Progenitor cell of endocrine pancreas (in vitro differentiated cells): ENCODE data around the gene ERC1. TPM values are rescaled to one million over a fixed set of nuclear protein-coding genes. Genes with fewer than 3 reads are reported as not detected.

Source experiments
- DNase-seq: peaks from one replicate; pipeline ENCODE4 v3.0.0; 2021; ENCODE audit warnings: low spot score; ENCODE audit not compliant: unreplicated experiment
- H3K27ac Mint-ChIP-seq: 2 replicates; pipeline ENCODE4 v1.8.0; 2021; ENCODE audit warnings: mild to moderate bottlenecking, moderate library complexity, mixed read lengths
- H3K27me3 Mint-ChIP-seq: 2 replicates; pipeline ENCODE4 v1.8.0; 2021; ENCODE audit warnings: mixed read lengths
- H3K36me3 Mint-ChIP-seq: 2 replicates; pipeline ENCODE4 v1.8.0; 2022; ENCODE audit warnings: mixed read lengths; ENCODE audit not compliant: insufficient read depth
- H3K4me1 Mint-ChIP-seq: 2 replicates; pipeline ENCODE4 v1.8.0; 2021; ENCODE audit warnings: low read depth, mixed read lengths
- H3K4me3 Mint-ChIP-seq: 2 replicates; pipeline ENCODE4 v1.8.0; 2021; ENCODE audit warnings: low read depth, mild to moderate bottlenecking, moderate library complexity, mixed read lengths
- H3K9me3 Mint-ChIP-seq: 2 replicates; pipeline ENCODE4 v1.8.0; 2021; ENCODE audit warnings: low read depth, mixed read lengths
- total RNA-seq: library from RNA; stranded (reverse); gene quantifications from 2 replicates; pipeline ENCODE4 v1.2.1, GENCODE V29; 2021
- TF ChIP-seq, protein P1 (sequence below): fragments of 200-600 bp; sonication (generic); IDR thresholded peaks from one replicate; pipeline ENCODE4 v1.5.0; 2021; ENCODE audit warnings: antibody characterized with exemption, mild to moderate bottlenecking; ENCODE audit not compliant: unreplicated experiment

The ERC1 gene
- total RNA-seq, 1 donor from 2014 or later, result 146 TPM

DNA sequence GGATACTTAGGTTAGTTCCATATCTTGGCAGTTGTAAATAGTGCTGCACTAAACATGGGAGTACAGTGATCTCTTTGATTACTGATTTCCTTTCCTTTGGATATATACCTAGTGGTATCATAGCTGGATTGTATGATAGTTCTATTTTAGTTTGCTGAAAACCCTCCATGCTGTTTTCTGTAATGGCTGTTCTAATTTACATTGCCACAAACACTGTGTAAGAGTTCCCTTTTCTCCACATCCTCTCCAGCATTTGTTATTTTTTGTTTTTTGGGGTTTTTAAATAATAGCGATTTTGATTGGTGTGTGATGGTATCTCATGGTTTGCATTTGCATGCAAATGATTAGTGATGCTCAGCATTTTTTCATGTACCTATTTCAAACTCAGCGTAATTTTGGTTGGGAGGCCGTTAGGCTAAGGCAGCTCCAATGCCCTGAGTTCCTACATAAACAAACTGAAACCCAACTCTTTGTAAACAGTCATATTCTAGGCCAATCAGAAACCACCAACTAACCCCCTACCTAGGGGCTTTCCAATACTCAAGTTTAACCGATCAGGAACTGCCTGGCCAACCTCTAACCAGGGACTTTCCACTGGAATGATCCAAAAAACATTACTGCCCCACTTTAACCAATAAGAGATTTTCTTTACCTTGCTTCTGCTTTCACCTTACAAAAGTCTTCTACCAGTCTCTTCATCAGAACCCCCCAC is 431.7 kb downstream of the ERC1 start:
- Mint-ChIP-seq H3K9me3 (peaks cover 14% of the 10 kb centered on the region), H3K27me3 (no peaks in the 10 kb centered on the region), H3K4me1 (peaks cover 4% of the 10 kb centered on the region), H3K36me3 (peaks cover 45% of the 10 kb centered on the region), H3K4me3 (no peak overlapping the region), H3K27ac (no peak overlapping the region)
- DNase-seq, result no peak
- TF ChIP-seq, protein P1, sequence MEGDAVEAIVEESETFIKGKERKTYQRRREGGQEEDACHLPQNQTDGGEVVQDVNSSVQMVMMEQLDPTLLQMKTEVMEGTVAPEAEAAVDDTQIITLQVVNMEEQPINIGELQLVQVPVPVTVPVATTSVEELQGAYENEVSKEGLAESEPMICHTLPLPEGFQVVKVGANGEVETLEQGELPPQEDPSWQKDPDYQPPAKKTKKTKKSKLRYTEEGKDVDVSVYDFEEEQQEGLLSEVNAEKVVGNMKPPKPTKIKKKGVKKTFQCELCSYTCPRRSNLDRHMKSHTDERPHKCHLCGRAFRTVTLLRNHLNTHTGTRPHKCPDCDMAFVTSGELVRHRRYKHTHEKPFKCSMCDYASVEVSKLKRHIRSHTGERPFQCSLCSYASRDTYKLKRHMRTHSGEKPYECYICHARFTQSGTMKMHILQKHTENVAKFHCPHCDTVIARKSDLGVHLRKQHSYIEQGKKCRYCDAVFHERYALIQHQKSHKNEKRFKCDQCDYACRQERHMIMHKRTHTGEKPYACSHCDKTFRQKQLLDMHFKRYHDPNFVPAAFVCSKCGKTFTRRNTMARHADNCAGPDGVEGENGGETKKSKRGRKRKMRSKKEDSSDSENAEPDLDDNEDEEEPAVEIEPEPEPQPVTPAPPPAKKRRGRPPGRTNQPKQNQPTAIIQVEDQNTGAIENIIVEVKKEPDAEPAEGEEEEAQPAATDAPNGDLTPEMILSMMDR, result no peak

- H3K4me3 Mint-ChIP-seq, result no peak overlapping the region
- H3K36me3 Mint-ChIP-seq, result peaks cover 28% of the 10 kb centered on the region
- H3K27me3 Mint-ChIP-seq, result no peaks in the 10 kb centered on the region
- H3K4me1 Mint-ChIP-seq, result peaks cover 4% of the 10 kb centered on the region
- no peak for DNase-seq
- no peak overlapping the region for H3K27ac Mint-ChIP-seq
- peaks cover 14% of the 10 kb centered on the region for H3K9me3 Mint-ChIP-seq
- TF ChIP-seq, protein P1, result no peak
Observed at GRCh38 chr12:1424674-1425395, 433.8 kb downstream of the ERC1 start.

- Mint-ChIP-seq H3K9me3 (peaks cover 14% of the 10 kb centered on the region), H3K27me3 (no peaks in the 10 kb centered on the region), H3K4me1 (peaks cover 4% of the 10 kb centered on the region), H3K27ac (no peak overlapping the region), H3K36me3 (peaks cover 26% of the 10 kb centered on the region), H3K4me3 (no peak overlapping the region)
- no peak for DNase-seq
- TF ChIP-seq, protein P1, result no peak
Observed at GRCh38 chr12:1425396-1425729, 434.3 kb downstream of the ERC1 start.

GRCh38 chr12:1428671-1429070 is 437.6 kb downstream of the ERC1 start:
- no peak overlapping the region for H3K27ac Mint-ChIP-seq
- H3K4me3 Mint-ChIP-seq, result no peak overlapping the region
- H3K4me1 Mint-ChIP-seq, result peaks cover 4% of the 10 kb centered on the region
- no peaks in the 10 kb centered on the region for H3K36me3 Mint-ChIP-seq
- DNase-seq, result no peak
- no peaks in the 10 kb centered on the region for H3K9me3 Mint-ChIP-seq
- TF ChIP-seq, protein P1, result no peak
- H3K27me3 Mint-ChIP-seq, result no peaks in the 10 kb centered on the region

DNA sequence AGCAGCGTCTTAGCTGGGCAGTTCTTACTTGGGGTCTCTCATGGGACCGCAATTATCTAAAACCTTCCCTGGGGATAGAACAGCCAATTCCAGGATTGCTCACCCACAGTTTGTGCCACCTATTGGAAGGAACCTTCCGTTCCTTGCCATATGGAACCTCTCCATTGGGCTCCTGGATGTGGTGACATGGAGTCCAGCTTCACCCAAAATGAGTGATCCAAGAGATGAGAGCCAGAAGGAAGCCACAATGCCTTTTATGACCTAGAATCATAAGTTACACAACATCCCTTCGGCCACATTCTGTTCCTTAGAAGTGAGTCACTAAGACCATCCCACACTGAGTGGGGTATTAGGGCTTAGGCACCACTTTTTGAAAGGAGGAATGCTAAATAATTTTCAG is 439.0 kb downstream of the ERC1 start:
- no peak overlapping the region for H3K4me3 Mint-ChIP-seq
- no peaks in the 10 kb centered on the region for H3K9me3 Mint-ChIP-seq
- no peak for DNase-seq
- TF ChIP-seq, protein P1, result no peak
- H3K36me3 Mint-ChIP-seq, result no peaks in the 10 kb centered on the region
- H3K27me3 Mint-ChIP-seq, result no peaks in the 10 kb centered on the region
- H3K27ac Mint-ChIP-seq, result no peak overlapping the region
- H3K4me1 Mint-ChIP-seq, result no peaks in the 10 kb centered on the region
